Keratinocyte (primary cell): ENCODE results near the gene SMIM7. TPM values are rescaled to one million over a fixed set of nuclear protein-coding genes. Genes with fewer than 3 reads are reported as not detected.

Experiments used
- DNase-seq: peaks from one replicate; pipeline ENCODE4 v3.0.0-alpha.2; 2011; ENCODE audit warnings: low read depth, missing footprints, low spot score
- FAIRE-seq: peaks from 2 replicates; lab custom pipeline; 2011; peaks lifted over from hg19 to GRCh38; lab: Jason Lieb, UNC
- H2AFZ ChIP-seq: 2 replicates; pipeline ENCODE4 v1.6.0; 2012; ENCODE audit warnings: low read length, control low read depth, inconsistent platforms; ENCODE audit not compliant: control insufficient read depth
- H3K27ac ChIP-seq: 2 replicates; pipeline ENCODE4 v1.5.1; 2011; ENCODE audit warnings: low read length; ENCODE audit not compliant: control insufficient read depth, insufficient read depth
- H3K27me3 ChIP-seq: 3 replicates; pipeline ENCODE4 v1.6.0; 2011; ENCODE audit warnings: low read length; ENCODE audit not compliant: control insufficient read depth, insufficient read depth; ENCODE audit errors: extremely low read depth
- H3K36me3 ChIP-seq, 2 experiments: 2 replicates in 1 of 2; 3 replicates in 1 of 2; pipeline ENCODE4 v1.5.1; 2011; ENCODE audit warnings: low read length in 2 of 2, mild to moderate bottlenecking in 1 of 2; ENCODE audit not compliant: control insufficient read depth in 2 of 2, insufficient read depth in 2 of 2; ENCODE audit errors: extremely low read depth in 1 of 2
- H3K4me1 ChIP-seq: 3 replicates; pipeline ENCODE4 v1.5.1; 2011; ENCODE audit warnings: low read length; ENCODE audit not compliant: control insufficient read depth, insufficient read depth; ENCODE audit errors: extremely low read depth
- H3K4me2 ChIP-seq: 3 replicates; pipeline ENCODE4 v1.6.0; 2011; ENCODE audit warnings: low read depth, low read length; ENCODE audit not compliant: control insufficient read depth, insufficient read depth; ENCODE audit errors: extremely low read depth
- H3K4me3 ChIP-seq, 3 experiments: fragments of 200-600 bp in 1 of 3; sonication (generic) in 1 of 3; 2 replicates in 2 of 3; 3 replicates in 1 of 3; pipeline ENCODE4 v1.5.1; 2011 to 2016; ENCODE audit warnings: low read length in 3 of 3, mild to moderate bottlenecking in 3 of 3, control low read depth in 2 of 3, inconsistent platforms in 1 of 3, low read depth in 1 of 3, mixed read lengths in 1 of 3, mixed run types in 1 of 3, moderate library complexity in 1 of 3; ENCODE audit not compliant: control insufficient read depth in 2 of 3, insufficient read depth in 2 of 3; ENCODE audit errors: extremely low read depth in 1 of 3
- H3K79me2 ChIP-seq: 2 replicates; pipeline ENCODE4 v1.6.0; 2012; ENCODE audit warnings: low read length; ENCODE audit not compliant: control insufficient read depth, insufficient read depth
- H3K9ac ChIP-seq: 3 replicates; pipeline ENCODE4 v1.6.0; 2011; ENCODE audit warnings: low read length; ENCODE audit not compliant: control insufficient read depth, insufficient read depth; ENCODE audit errors: extremely low read depth
- H3K9me1 ChIP-seq: 3 replicates; pipeline ENCODE4 v1.6.0; 2011; ENCODE audit warnings: low read length; ENCODE audit not compliant: control insufficient read depth, insufficient read depth; ENCODE audit errors: extremely low read depth
- H3K9me3 ChIP-seq: 2 replicates; pipeline ENCODE4 v1.5.1; 2012; ENCODE audit warnings: low read depth, low read length; ENCODE audit not compliant: control insufficient read depth
- H4K20me1 ChIP-seq: 3 replicates; pipeline ENCODE4 v1.6.0; 2011; ENCODE audit warnings: low read length; ENCODE audit not compliant: control insufficient read depth, insufficient read depth; ENCODE audit errors: extremely low read depth
- CTCF ChIP-seq, 3 experiments: IDR thresholded peaks in 1 of 3; conservative IDR thresholded peaks in 1 of 3; optimal IDR thresholded peaks in 1 of 3; 2 replicates in 2 of 3; 3 replicates in 1 of 3; pipeline versions ENCODE3 to v1.5.1; 2011; ENCODE audit warnings: low read length in 3 of 3, mild to moderate bottlenecking in 3 of 3, moderate library complexity in 2 of 3, control low read depth in 1 of 3, inconsistent platforms in 1 of 3; ENCODE audit not compliant: insufficient read depth in 2 of 3; ENCODE audit errors: extremely low read depth in 1 of 3
- EZH2 ChIP-seq: IDR thresholded peaks from one replicate; pipeline ENCODE4 v1.6.1; 2012; ENCODE audit warnings: inconsistent platforms, mild to moderate bottlenecking, low read length, moderate library complexity
- dilution Hi-C: fragments of 300-500 bp; cut with MboI; formaldehyde crosslinking; loops from one replicate; pipeline ENCODE4 v1.7.0; 2020; ENCODE audit warnings: low sequenced_read_pairs; ENCODE audit not compliant: extremely low pct_ligation_motif_present
- polyA plus RNA-seq, 5 experiments: library from polyadenylated mRNA; depleted of rRNA in 3 of 5; stranded (reverse) in 3 of 5; stranded (forward) in 1 of 5; unstranded in 1 of 5; fragments of >200 nt; gene quantifications; 1 replicate in 1 of 5; 2 replicates in 3 of 5; 3 replicates in 1 of 5; pipeline versions ENCODE4 v1.2.1 to v1.2.3, GENCODE V29; 2011 to 2012; ENCODE audit warnings: missing spikeins in 2 of 5, low read depth in 1 of 5, low replicate concordance in 1 of 5

The SMIM7 gene
- polyA plus RNA-seq, 1 donor (not counting 4 experiments of a cell fraction or from before 2014, with no cell fraction given), result 79.1 TPM

DNA sequence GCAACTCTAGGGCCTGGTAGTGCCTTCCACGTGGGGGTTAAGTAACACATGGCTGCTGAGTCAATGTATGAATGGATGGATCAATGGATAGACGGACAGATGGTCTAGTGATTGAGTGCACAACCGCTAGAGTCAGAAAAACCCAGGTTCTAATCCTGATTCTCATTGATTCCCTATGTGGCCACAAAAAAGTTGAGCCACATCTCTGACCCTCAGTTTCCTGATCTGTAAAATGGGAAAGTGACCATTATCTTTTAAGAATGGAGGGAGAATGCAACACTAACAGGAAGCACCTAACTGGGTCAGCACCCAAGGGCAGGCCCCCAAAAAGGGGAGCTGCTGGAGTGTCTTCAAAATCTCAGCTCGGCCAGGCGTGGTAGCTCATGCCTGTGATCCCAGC lies 2.6 kb downstream of the SMIM7 start:
- dilution Hi-C loops, result no loop called here
- TF ChIP-seq EZH2, result no peak
- no peak for TF ChIP-seq CTCF (optimal IDR thresholded peaks at IDR 0.05 in 1 of 3, IDR thresholded peaks at IDR 0.05 in 1 of 3, conservative IDR thresholded peaks at IDR 0.05 in 1 of 3; ENCODE audit: extremely low read depth in 1 of 3, insufficient read depth in 2 of 3, low read length in 3 of 3)
- DNase-seq (no peak), FAIRE-seq (no peak)
- peaks cover 47% of the 10 kb centered on the region for H3K79me2 ChIP-seq
- peaks cover 10% of the 10 kb centered on the region for H3K4me1 ChIP-seq
- H3K27me3 ChIP-seq, result peaks cover 5% of the 10 kb centered on the region
- H3K9ac ChIP-seq, result no peak overlapping the region
- no peak overlapping the region for H3K4me3 ChIP-seq
- no peak overlapping the region for H2AFZ ChIP-seq
- no peak overlapping the region for H3K4me2 ChIP-seq
- H3K9me1 ChIP-seq, result no peaks in the 10 kb centered on the region
- H3K36me3 ChIP-seq, result peaks cover 33 to 39% of the 10 kb centered on the region in 2 experiments
- peaks cover 5% of the 10 kb centered on the region for H4K20me1 ChIP-seq
- no peaks in the 10 kb centered on the region for H3K9me3 ChIP-seq
- no peak overlapping the region for H3K27ac ChIP-seq

DNA sequence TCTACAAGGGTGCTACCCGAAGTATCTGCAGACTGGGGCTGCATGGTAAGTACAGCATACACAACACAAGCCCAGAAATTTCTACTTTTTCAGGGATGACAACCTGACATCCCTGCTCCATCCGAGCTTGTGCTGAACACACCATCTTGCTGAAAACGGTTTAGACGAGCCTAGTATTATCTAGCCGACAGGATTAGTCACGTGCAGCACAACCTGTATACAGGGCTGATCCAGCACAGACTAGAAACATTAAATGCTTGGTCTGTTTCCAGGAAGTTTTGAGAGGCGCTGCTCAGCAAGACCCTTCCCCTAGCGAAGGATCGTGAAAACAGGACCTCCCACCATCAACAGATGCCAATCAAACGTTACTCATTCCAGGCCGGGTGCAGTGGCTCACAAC lies 4.2 kb downstream of the SMIM7 start:
- H3K9ac ChIP-seq, result no peak overlapping the region
- H3K9me3 ChIP-seq, result no peaks in the 10 kb centered on the region
- FAIRE-seq (no peak), DNase-seq (no peak)
- H3K4me2 ChIP-seq, result no peak overlapping the region
- no peaks in the 10 kb centered on the region for H3K9me1 ChIP-seq
- H4K20me1 ChIP-seq, result peaks cover 5% of the 10 kb centered on the region
- peaks cover 7% of the 10 kb centered on the region for H3K4me1 ChIP-seq
- no peak overlapping the region for H3K4me3 ChIP-seq
- H2AFZ ChIP-seq, result no peak overlapping the region
- H3K27ac ChIP-seq, result no peak overlapping the region
- dilution Hi-C loops, result no loop called here
- peaks cover 51% of the 10 kb centered on the region for H3K79me2 ChIP-seq
- peaks cover 46 to 52% of the 10 kb centered on the region in 2 experiments for H3K36me3 ChIP-seq
- H3K27me3 ChIP-seq, result no peaks in the 10 kb centered on the region
- TF ChIP-seq EZH2, result no peak
- no peak for TF ChIP-seq CTCF (optimal IDR thresholded peaks at IDR 0.05 in 1 of 3, IDR thresholded peaks at IDR 0.05 in 1 of 3, conservative IDR thresholded peaks at IDR 0.05 in 1 of 3; ENCODE audit: extremely low read depth in 1 of 3, insufficient read depth in 2 of 3, low read length in 3 of 3)
